ENCODE measurements around the gene FBXL13.
"Not testable (repeated sequence)": the region's sequence is repeated elsewhere in the genome, so short reads cannot be mapped to it uniquely, and the experiment has no call there.

DNA sequence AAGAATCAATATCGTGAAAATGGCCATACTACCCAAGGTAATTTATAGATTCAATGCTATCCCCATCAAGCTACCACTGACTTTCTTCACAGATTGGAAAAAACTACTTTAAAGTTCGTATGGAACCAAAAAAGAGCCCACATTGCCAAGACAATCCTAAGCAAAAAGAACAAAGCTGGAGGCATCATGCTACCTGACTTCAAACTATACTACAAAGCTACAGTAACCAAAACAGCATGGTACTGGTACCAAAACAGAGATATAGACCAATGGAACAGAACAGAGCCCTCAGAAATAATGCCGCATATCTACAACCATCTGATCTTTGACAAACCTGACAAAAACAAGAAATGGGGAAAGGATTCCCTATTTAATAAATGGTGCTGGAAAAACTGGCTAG, 53.7 kb downstream of the FBXL13 start:
- not testable (repeated sequence) for TF ChIP-seq EZH2phosphoT487 (IDR thresholded peaks at IDR 0.05; ENCODE audit: insufficient read depth, low read depth); EZH2 (IDR thresholded peaks at IDR 0.05; ENCODE audit: insufficient read depth, poor library complexity, severe bottlenecking)

All from GM23248 (cell line).